Thyroid gland (tissue), 4 donors: ENCODE data around the gene MR1. TPM values are rescaled to one million over a fixed set of nuclear protein-coding genes. Genes with fewer than 3 reads are reported as not detected.

Source experiments
- DNase-seq, 2 donors: peaks; one replicate each; pipeline ENCODE4 v3.0.0-alpha.2; 2019
- H3K27ac ChIP-seq, 3 donors: fragments of 200-600 bp; sonication (generic); 1 replicate in 2 of 3; 2 replicates in 1 of 3; pipeline ENCODE4 v1.5.1; 2016 to 2019; ENCODE audit warnings: mild to moderate bottlenecking in 1 of 3, moderate library complexity in 1 of 3
- H3K27me3 ChIP-seq: fragments of 200-600 bp; sonication (generic); one replicate; pipeline ENCODE4 v1.5.1; 2019
- H3K36me3 ChIP-seq, 2 donors: fragments of 200-600 bp; sonication (generic); one replicate each; pipeline ENCODE4 v1.5.1; 2016 to 2019
- H3K4me1 ChIP-seq, 2 donors: fragments of 200-600 bp; sonication (generic); one replicate each; pipeline ENCODE4 v1.5.1; 2017 to 2019
- H3K4me3 ChIP-seq, 3 donors: fragments of 200-600 bp; sonication (generic); replicated peaks in 1 of 3; 1 replicate in 2 of 3; 2 replicates in 1 of 3; pipeline ENCODE4 v1.5.1; 2016; ENCODE audit warnings: mild to moderate bottlenecking in 1 of 3
- H3K9me3 ChIP-seq: fragments of 200-600 bp; sonication (generic); one replicate; pipeline ENCODE4 v1.5.1; 2017
- CTCF ChIP-seq, 6 experiments: fragments of 200-600 bp in 3 of 6; fragments of 450-650 bp in 3 of 6; sonication (generic) in 3 of 6; IDR thresholded peaks; one replicate each; pipeline ENCODE4 v1.5.1; 2016 to 2019; ENCODE audit warnings: antibody characterized with exemption in 6 of 6, mild to moderate bottlenecking in 2 of 6, inconsistent platforms in 1 of 6, moderate library complexity in 1 of 6
- POLR2A ChIP-seq, 2 donors: fragments of 450-650 bp; IDR thresholded peaks; one replicate each; pipeline ENCODE4 v1.6.1; 2017; ENCODE audit warnings: antibody characterized with exemption in 2 of 2, mild to moderate bottlenecking in 2 of 2, moderate library complexity in 1 of 2
- WGBS, 2 donors: methylation state at CpG; one replicate each; pipeline ENCODE4 v1.1.5; 2017; 5-methylcytosine and 5-hydroxymethylcytosine counted together
- intact Hi-C: fragments of 100-400 bp; cut with DNase I; formaldehyde crosslinking; loops from one replicate; pipeline ENCODE4 v1.15.1; 2023
- total RNA-seq, 4 donors: library from RNA; depleted of rRNA; stranded (reverse); fragments of >200 nt; gene quantifications; one replicate each; pipeline ENCODE4 v1.2.3, GENCODE V29; 2016

The MR1 gene
- total RNA-seq, 4 donors from 2014 or later: 21.9 to 32.2 (median 25.2) TPM

- no peaks in the 10 kb centered on the region for H3K36me3 ChIP-seq
- TF ChIP-seq POLR2A (IDR thresholded peaks at IDR 0.05): no peak
- TF ChIP-seq CTCF (IDR thresholded peaks at IDR 0.05): no peak
- H3K27me3 ChIP-seq: no peaks in the 10 kb centered on the region
- H3K4me1 ChIP-seq: no peaks in the 10 kb centered on the region
- H3K9me3 ChIP-seq: no peaks in the 10 kb centered on the region
- intact Hi-C loops: no loop called here
- no peak for DNase-seq
- H3K4me3 ChIP-seq: no peak overlapping the region
- 75 to 87% methylated on average over 14 to 15 of the region's 15 CpGs for WGBS, 2 donors
- H3K27ac ChIP-seq: no peak overlapping the region
Observed at GRCh38 chr1:181061891-181062835, 28.4 kb downstream of the MR1 start.

GRCh38 chr1:181062836-181063428, 29.1 kb downstream of the MR1 start:
- Histone ChIP-seq H3K9me3 (no peaks in the 10 kb centered on the region), H3K27ac (no peak overlapping the region), H3K27me3 (no peaks in the 10 kb centered on the region), H3K4me3 (no peak overlapping the region), H3K36me3 (no peaks in the 10 kb centered on the region), H3K4me1 (no peaks in the 10 kb centered on the region)
- no peak for DNase-seq
- WGBS, 2 donors: 73 to 74% methylated on average over 6 of the region's 6 CpGs
- intact Hi-C loops: no loop called here
- TF ChIP-seq POLR2A (IDR thresholded peaks at IDR 0.05) (no peak), CTCF (IDR thresholded peaks at IDR 0.05) (no peak)

- H3K36me3 ChIP-seq: no peaks in the 10 kb centered on the region
- intact Hi-C loops: no loop called here
- WGBS, 2 donors: 39 to 42% methylated on average over 6 of the region's 6 CpGs
- H3K27ac ChIP-seq: no peak overlapping the region
- TF ChIP-seq POLR2A (IDR thresholded peaks at IDR 0.05) (no peak), CTCF (IDR thresholded peaks at IDR 0.05) (no peak)
- no peaks in the 10 kb centered on the region for H3K4me1 ChIP-seq
- no peaks in the 10 kb centered on the region for H3K27me3 ChIP-seq
- H3K4me3 ChIP-seq: no peak overlapping the region
- no peak for DNase-seq
- H3K9me3 ChIP-seq: no peaks in the 10 kb centered on the region
Observed at GRCh38 chr1:181064011-181064623, 30.3 kb downstream of the MR1 start.

- H3K36me3 ChIP-seq: no peaks in the 10 kb centered on the region
- WGBS, 2 donors: 67 to 84% methylated on average over 1 of the region's 1 CpG
- DNase-seq: no peak
- no peak overlapping the region for H3K27ac ChIP-seq
- no peaks in the 10 kb centered on the region for H3K4me1 ChIP-seq
- H3K4me3 ChIP-seq: no peak overlapping the region
- intact Hi-C loops: no loop called here
- no peaks in the 10 kb centered on the region for H3K27me3 ChIP-seq
- no peak for TF ChIP-seq POLR2A (IDR thresholded peaks at IDR 0.05)
- no peaks in the 10 kb centered on the region for H3K9me3 ChIP-seq
Observed at GRCh38 chr1:181064702-181065101, 30.9 kb downstream of the MR1 start.

- Histone ChIP-seq H3K27ac (no peak overlapping the region), H3K27me3 (no peaks in the 10 kb centered on the region), H3K4me3 (no peak overlapping the region), H3K36me3 (no peaks in the 10 kb centered on the region), H3K9me3 (no peaks in the 10 kb centered on the region), H3K4me1 (no peaks in the 10 kb centered on the region)
- intact Hi-C loops: no loop called here
- 86 to 88% methylated on average over 10 of the region's 10 CpGs for WGBS, 2 donors
- TF ChIP-seq CTCF (IDR thresholded peaks at IDR 0.05) (no peak), POLR2A (IDR thresholded peaks at IDR 0.05) (no peak)
- no peak for DNase-seq
Observed at GRCh38 chr1:181073638-181074037, 39.9 kb downstream of the MR1 start.
